ENCODE measurements around the gene SLC12A4.

DNA sequence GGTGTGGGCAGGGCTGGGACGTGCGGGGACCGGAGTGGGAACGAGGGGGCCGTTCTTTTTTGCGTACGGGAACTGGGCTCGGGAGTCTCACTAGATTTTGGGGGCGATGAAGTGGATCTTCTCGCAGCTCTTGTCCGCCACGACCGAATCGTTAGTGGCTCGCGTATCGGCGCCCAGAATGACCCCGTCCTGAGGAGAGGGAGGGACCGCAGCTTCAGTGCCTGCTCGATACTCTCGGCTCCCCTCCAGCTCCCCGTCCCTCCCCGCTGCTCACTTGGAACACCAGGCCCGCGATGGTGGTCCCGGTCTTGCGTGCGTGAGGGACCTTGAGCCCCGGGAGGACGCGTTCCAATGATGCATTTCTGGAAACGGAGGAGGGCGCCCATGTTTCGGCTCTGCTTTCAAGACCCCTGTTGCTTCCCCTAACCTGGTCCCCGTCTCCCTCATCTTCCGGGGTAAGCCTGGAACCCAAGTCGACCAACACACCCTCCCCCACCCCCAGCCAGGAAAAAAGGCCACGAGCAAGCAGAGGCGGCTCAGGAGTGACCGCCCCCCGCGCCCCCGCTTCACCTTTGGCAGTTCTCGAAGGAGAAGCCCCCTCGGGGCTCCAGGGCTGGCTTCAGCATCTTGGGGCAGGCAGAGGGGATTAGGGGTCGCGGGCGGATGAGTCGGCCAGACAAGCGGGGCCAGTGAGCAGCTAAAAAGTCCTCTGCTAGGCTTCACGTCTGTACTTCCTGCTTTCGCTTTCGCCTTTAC lies 32.1 kb downstream of the SLC12A4 start, which contains the start of gene PSMB10:
- TF ChIP-seq CTCF (IDR thresholded peaks at IDR 0.05) (no peak), JUNB (IDR thresholded peaks at IDR 0.05) (no peak), RAD21 (conservative IDR thresholded peaks at IDR 0.05 in 1 of 2, IDR thresholded peaks at IDR 0.05 in 1 of 2) (0 out of 5 replicates have a peak, but pooled peaks of 1 of the 2 experiments have one; percentile 14)

Measured in A549 (cell line).